Upper lobe of left lung (tissue), 6 donors: Measurements from ENCODE around the gene FASTKD3. TPM values are rescaled to one million over a fixed set of nuclear protein-coding genes. Genes with fewer than 3 reads are reported as not detected.

Experiments used
- ATAC-seq, 2 donors: fragments of 200-7000 bp; cut with Tn5 transposase; one replicate each; pipeline ENCODE4 v1.9.1; 2022; ENCODE audit warnings: mild to moderate bottlenecking in 2 of 2, moderate library complexity in 2 of 2; ENCODE audit not compliant: low FRiP score in 2 of 2
- DNase-seq, 2 donors: peaks; one replicate each; pipeline ENCODE4 v3.0.0-alpha.2; 2019 to 2020
- H3K27ac ChIP-seq, 4 donors: fragments of 200-600 bp; sonication (generic); one replicate each; pipeline ENCODE4 v1.5.1; 2016 to 2019
- H3K27me3 ChIP-seq, 4 donors: fragments of 200-600 bp; sonication (generic); one replicate each; pipeline ENCODE4 v1.5.1; 2017 to 2019
- H3K36me3 ChIP-seq, 4 donors: fragments of 200-600 bp; sonication (generic); one replicate each; pipeline ENCODE4 v1.5.1; 2016 to 2019
- H3K4me1 ChIP-seq, 4 donors: fragments of 200-600 bp; sonication (generic); one replicate each; pipeline ENCODE4 v1.5.1; 2018 to 2019
- H3K4me3 ChIP-seq, 4 donors: fragments of 200-600 bp; sonication (generic); one replicate each; pipeline ENCODE4 v1.5.1; 2017 to 2019; ENCODE audit warnings: mild to moderate bottlenecking in 2 of 4, moderate library complexity in 1 of 4
- H3K9me3 ChIP-seq, 4 donors: fragments of 200-600 bp; sonication (generic); one replicate each; pipeline ENCODE4 v1.5.1; 2018 to 2019
- CTCF ChIP-seq, 6 experiments: fragments of 450-650 bp in 4 of 6; fragments of 200-600 bp in 2 of 6; sonication (generic) in 2 of 6; IDR thresholded peaks; one replicate each; pipeline ENCODE4 v1.5.1; 2016 to 2019; ENCODE audit warnings: antibody characterized with exemption in 6 of 6
- EP300 ChIP-seq, 4 donors: sonication (generic); formaldehyde crosslinking; IDR thresholded peaks; one replicate each; pipeline ENCODE4 v1.5.1; 2017; ENCODE audit warnings: antibody characterized with exemption in 4 of 4, control low read depth in 2 of 4
- POLR2A ChIP-seq, 4 donors: fragments of 450-650 bp; IDR thresholded peaks; one replicate each; pipeline ENCODE4 v1.5.1; 2016 to 2017; ENCODE audit warnings: antibody characterized with exemption in 4 of 4, mild to moderate bottlenecking in 2 of 4
- POLR2AphosphoS5 ChIP-seq, 2 donors: sonication (generic); formaldehyde crosslinking; IDR thresholded peaks; one replicate each; pipeline ENCODE4 v1.5.1; 2017; ENCODE audit warnings: antibody characterized with exemption in 2 of 2
- WGBS, 2 donors: methylation state at CpG; one replicate each; pipeline ENCODE4 v1.1.5; 2017 to 2018; 5-methylcytosine and 5-hydroxymethylcytosine counted together
- total RNA-seq, 6 donors: library from RNA; depleted of rRNA in 4 of 6; stranded (reverse); fragments of >200 nt in 4 of 6; gene quantifications; one replicate each; pipeline versions ENCODE4 v1.1.0 to v1.2.1, GENCODE V29; 2016 to 2021
- donor health status: DM: no; HTN: no; CAD: no; lungs with moderate emphysema.
- donor health status: DM: no; HTN: yes; CAD: no; lungs with severe emphysema.

The FASTKD3 gene
- total RNA-seq, 6 donors from 2014 or later: 1.6 to 21.0 (median 10.6) TPM

GRCh38 chr5:7848296-7848695 lies 20.5 kb downstream of the FASTKD3 start:
- DNase-seq (no peak), ATAC-seq (no peak)
- Histone ChIP-seq H3K36me3 (no peaks in the 10 kb centered on the region), H3K27ac (no peak overlapping the region), H3K4me1 (peaks cover 13 to 26% (median 18%) of the 10 kb centered on the region in 4 donors), H3K27me3 (peaks cover 0 to 14% (median 2%) of the 10 kb centered on the region in 4 donors), H3K4me3 (no peak overlapping the region), H3K9me3 (no peaks in the 10 kb centered on the region)
- WGBS, 2 donors: 80% methylated on average over 1 to 2 of the region's 2 CpGs
- TF ChIP-seq EP300 (IDR thresholded peaks at IDR 0.05): no peak
- no peak for TF ChIP-seq POLR2AphosphoS5 (IDR thresholded peaks at IDR 0.05)
- TF ChIP-seq CTCF (IDR thresholded peaks at IDR 0.05): no peak
- no peak for TF ChIP-seq POLR2A (IDR thresholded peaks at IDR 0.05)

GRCh38 chr5:7846327-7846726 lies 22.5 kb downstream of the FASTKD3 start:
- Histone ChIP-seq H3K36me3 (no peaks in the 10 kb centered on the region), H3K27ac (no peak overlapping the region), H3K4me1 (peaks cover 8 to 19% (median 17%) of the 10 kb centered on the region in 4 donors), H3K4me3 (no peak overlapping the region), H3K9me3 (no peaks in the 10 kb centered on the region), H3K27me3 (peaks cover 0 to 14% (median 2%) of the 10 kb centered on the region in 4 donors)
- DNase-seq: no peak
- TF ChIP-seq POLR2AphosphoS5 (IDR thresholded peaks at IDR 0.05) (no peak), POLR2A (IDR thresholded peaks at IDR 0.05) (no peak), EP300 (IDR thresholded peaks at IDR 0.05) (no peak), CTCF (IDR thresholded peaks at IDR 0.05) (no peak)
- 82 to 87% methylated on average over 5 of the region's 5 CpGs for WGBS, 2 donors
- ATAC-seq: no peak

GRCh38 chr5:7845557-7845956 lies 23.3 kb downstream of the FASTKD3 start:
- 82 to 93% methylated on average over 7 of the region's 7 CpGs for WGBS, 2 donors
- H3K36me3 ChIP-seq: no peaks in the 10 kb centered on the region
- H3K4me3 ChIP-seq: no peak overlapping the region
- peaks cover 6 to 12% (median 11%) of the 10 kb centered on the region in 4 donors for H3K4me1 ChIP-seq
- H3K27ac ChIP-seq: no peak overlapping the region
- no peak for TF ChIP-seq CTCF (IDR thresholded peaks at IDR 0.05)
- DNase-seq (no peak), ATAC-seq (no peak)
- peaks cover 0 to 7% (median 2%) of the 10 kb centered on the region in 4 donors for H3K27me3 ChIP-seq
- no peaks in the 10 kb centered on the region for H3K9me3 ChIP-seq

GRCh38 chr5:7844901-7845300 lies 23.9 kb downstream of the FASTKD3 start:
- peaks cover 5% of the 10 kb centered on the region in 4 donors for H3K4me1 ChIP-seq
- ATAC-seq: no peak
- no peaks in the 10 kb centered on the region for H3K36me3 ChIP-seq
- no peak overlapping the region for H3K4me3 ChIP-seq
- peaks cover 0 to 4% (median under 1%) of the 10 kb centered on the region in 4 donors for H3K27me3 ChIP-seq
- no peak for DNase-seq
- no peak for TF ChIP-seq POLR2A (IDR thresholded peaks at IDR 0.05)
- TF ChIP-seq POLR2AphosphoS5 (IDR thresholded peaks at IDR 0.05): no peak
- no peak for TF ChIP-seq EP300 (IDR thresholded peaks at IDR 0.05)
- no peak for TF ChIP-seq CTCF (IDR thresholded peaks at IDR 0.05)
- H3K9me3 ChIP-seq: no peaks in the 10 kb centered on the region
- H3K27ac ChIP-seq: no peak overlapping the region

- Histone ChIP-seq H3K4me1 (no peaks in the 10 kb centered on the region), H3K27ac (no peak overlapping the region), H3K9me3 (no peaks in the 10 kb centered on the region), H3K36me3 (no peaks in the 10 kb centered on the region), H3K4me3 (no peak overlapping the region), H3K27me3 (no peaks in the 10 kb centered on the region)
- TF ChIP-seq POLR2AphosphoS5 (IDR thresholded peaks at IDR 0.05) (no peak), EP300 (IDR thresholded peaks at IDR 0.05) (no peak), CTCF (IDR thresholded peaks at IDR 0.05) (no peak), POLR2A (IDR thresholded peaks at IDR 0.05) (no peak)
- no peak for ATAC-seq
- no peak for DNase-seq
- 69 to 77% methylated on average over 2 of the region's 2 CpGs for WGBS, 2 donors
Measured at GRCh38 chr5:7842531-7842930, 26.3 kb downstream of the FASTKD3 start.
